Superior temporal gyrus (tissue), 1 donor: ENCODE measurements around the gene MED14.
"Not testable (repeated sequence)": the region's sequence is repeated elsewhere in the genome, so short reads cannot be mapped to it uniquely, and the experiment has no call there.

ENCODE experiments used
- DNase-seq: peaks from one replicate; pipeline ENCODE4 v3.0.0-alpha.2; 2016; ENCODE audit errors: extremely low spot score

The MED14 gene

DNA sequence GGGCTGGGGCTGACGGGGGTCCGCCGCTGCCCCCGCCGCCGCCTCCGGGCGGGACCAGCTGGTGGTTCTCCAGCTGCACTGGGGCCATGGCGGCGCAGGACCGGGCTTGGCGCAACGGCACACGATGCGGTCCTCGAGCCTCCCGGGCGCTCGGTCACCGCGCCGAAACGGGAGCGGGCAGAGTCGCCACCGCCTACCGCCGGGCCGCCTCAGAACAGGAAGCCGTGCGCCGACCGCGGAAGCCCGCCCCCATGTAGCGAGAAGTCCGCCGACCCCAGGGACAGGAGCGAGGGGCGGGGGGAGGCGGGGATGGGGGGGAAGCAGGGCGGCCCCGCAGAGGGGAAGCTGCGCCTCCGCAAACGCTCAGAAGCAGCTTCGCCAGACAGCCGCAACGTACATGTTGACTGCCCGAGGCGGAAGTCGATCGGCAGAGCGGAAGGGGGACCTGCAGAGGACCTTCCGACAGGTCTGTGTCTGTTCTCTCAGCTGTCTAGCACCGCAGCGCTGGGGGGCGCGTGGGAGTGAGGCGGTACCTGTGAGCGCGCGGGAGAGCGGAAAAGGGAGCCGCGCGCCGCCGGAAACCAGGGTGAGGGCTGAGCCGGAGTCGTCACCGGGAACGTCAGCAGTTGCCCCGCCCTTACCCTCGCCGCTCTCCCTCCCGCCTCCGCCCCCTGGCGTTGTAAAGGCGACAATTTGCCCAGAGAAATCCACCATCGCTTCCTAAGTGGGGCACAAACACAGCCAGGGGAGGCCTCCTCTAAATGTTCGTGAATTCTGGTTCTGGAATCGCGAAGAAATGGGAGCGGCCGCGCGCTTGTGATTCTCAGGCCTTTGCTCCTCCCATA, at the start of gene MED14:
Gene MED14, minus strand, starts transcription at position 218 of the 845 bp plus-strand sequence. Its CDS starts 130 bp downstream, at position 88.
- DNase-seq, result peak; percentile 83

DNA sequence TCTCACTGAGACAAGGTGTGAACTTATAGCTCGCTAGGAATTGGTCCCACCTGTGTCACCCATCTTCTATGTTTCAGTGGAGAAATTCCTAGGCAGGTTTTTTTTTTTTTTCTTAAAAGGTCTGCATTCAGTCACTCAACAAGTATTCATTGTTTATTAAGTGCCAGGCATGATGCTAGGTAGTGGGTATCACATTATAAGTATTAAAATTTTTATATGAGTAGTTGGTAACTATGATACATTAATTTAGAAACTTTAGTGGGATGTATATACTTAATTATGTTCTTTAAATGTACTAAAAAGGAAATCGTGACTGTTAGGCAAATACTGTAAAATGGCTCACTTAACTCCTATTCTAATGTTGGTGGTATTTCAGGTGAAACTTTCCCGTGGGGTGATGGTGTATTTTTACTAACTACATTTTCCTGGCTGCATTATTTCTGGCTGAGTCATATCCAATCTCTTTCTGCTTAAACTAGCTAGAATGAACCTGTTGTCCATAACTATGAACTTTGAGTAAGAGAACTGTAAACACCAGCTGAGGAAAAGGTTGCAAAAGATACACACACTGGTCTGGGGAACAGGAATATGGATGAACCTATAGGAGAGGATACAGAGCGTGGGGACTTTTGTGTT, 49.3 kb upstream of the MED14 start:
- DNase-seq, result no peak

DNA sequence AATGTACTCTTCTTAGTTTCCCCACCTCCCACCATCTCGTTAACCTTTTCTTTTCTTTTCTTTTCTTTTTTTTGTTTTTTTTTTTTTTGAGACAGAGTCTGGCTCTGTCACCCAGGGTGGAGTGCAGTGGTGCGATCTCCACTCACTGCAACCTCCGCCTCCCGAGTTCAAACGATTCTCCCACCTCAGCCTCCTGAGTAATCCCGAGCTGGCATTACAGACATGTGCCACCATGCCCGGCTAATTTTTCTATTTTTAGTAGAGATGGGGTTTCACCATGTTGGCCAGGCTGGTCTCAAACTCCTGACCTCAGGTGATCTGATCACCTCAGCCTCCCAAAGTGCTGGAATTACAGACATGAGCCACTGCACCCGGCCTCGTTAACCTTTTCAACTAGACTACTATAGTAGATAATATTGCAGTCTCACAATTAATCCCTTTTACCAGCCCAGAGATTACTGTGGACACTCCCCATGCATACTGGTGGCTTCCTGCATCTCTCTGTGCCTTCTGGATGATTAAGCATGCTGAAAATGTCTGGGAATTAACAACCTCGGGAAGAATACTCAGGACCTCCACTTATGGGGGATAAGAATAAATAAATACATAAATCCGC, 47.4 kb upstream of the MED14 start:
- DNase-seq, result not testable (repeated sequence)

DNA sequence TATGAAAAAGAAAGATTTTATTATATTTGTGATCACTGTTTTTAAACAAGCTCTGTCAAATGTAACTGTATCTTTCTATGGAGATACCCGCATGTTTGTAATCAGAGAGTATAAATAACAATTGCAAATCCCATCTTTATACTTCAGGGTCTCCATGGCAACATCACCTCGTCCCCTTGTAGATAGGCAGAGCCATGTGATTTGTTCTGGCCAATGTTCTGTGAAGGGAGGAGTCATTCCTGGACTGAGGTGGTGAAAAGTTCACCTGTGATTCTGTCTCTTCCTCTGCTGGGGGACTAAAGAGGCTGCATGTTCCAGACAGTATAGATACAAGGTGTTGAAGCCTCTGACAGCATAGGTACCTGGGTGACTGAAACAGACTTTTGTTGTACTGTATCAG, 45.6 kb upstream of the MED14 start:
- DNase-seq, result no peak

DNA sequence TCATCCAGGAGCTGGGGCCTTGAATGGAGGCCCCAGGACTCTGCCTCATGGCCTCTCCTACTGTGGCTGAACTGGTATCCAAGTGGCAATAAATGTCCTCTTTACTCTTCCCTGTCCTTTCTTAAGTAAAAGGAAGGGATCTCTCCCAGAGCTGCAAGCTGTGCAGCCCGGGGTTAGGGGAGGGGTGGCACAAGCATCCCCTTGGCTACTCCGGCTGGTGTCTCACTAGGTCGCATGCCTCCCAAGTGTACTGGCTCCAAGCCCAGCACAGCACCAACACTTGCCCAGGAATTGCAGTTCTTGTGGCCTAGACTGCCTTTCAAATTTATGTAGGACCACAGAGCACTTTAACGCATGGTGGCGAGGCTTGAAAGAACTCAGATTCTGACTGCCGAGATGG, 44.7 kb upstream of the MED14 start:
- DNase-seq, result no peak

DNA sequence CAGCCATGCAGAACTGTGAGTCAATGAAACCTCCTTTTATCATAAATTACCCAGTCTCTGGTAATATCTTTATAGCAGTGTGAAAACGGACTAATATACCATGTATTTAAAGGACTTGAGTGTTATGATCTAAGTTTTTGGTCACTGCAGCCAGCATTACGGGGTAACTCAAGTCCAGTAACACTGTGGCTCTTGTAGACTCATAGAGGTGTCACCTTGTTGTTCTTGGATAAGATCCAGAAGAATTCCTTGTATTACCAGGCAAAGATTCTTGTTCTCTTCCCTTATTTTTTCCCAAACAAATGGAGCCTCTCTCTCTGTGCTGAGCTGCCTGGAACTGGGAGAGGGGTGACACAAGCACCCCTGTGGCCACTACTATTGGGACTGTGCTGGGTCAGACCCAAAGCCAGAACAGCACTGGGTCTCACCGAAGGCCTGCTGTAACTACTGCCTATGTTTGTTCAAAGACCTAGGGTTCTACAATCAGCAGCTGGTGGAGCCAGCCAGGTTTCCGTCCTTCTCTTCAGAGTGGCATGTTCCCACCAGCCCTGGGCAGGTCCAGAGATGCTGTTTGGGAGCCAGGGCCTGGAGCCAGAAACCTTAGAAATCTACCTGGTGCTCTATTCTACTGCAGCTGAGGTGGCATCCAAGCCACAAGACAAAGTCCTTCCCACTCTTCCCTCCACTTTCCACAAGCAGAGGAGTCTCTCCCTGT, 43.7 kb upstream of the MED14 start:
- no peak for DNase-seq

DNA sequence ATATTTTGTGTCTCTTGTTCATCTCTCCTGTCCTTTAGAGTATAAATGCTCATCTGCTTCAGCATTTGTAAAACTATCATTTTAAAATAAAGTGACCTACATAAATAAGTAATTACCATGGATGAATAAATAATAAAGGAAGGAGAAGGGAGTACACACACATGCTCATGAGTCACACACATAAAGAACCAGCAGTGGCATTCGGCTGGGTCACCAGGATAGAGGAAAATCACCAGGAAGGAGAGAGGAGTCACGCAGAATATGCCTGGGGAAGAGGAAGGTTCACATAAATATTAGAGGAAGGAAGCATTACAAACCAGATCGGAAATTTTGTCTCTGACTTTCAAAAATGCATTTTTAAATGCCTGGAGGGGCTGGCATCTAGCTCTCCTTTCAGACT, 38.5 kb upstream of the MED14 start:
- DNase-seq, result no peak

DNA sequence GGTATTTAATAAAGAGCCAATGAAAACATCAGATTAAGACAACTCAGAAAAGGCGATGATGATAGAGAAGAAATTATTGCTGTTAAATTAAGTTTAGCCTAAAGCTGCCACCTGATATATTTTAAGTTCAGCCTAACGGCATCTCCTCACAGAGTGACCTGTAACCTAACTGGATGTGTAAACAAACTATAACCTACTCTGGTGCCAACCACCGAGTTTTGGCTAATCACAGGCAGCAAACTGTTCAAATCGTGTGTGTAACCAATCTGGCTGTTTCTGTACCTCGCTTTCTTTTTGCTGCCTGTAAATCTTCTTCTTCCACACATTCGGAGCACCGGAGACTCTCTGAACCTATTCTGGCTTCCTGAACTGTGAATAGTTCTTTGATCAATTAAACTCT, 37.8 kb upstream of the MED14 start:
- DNase-seq, result no peak

DNA sequence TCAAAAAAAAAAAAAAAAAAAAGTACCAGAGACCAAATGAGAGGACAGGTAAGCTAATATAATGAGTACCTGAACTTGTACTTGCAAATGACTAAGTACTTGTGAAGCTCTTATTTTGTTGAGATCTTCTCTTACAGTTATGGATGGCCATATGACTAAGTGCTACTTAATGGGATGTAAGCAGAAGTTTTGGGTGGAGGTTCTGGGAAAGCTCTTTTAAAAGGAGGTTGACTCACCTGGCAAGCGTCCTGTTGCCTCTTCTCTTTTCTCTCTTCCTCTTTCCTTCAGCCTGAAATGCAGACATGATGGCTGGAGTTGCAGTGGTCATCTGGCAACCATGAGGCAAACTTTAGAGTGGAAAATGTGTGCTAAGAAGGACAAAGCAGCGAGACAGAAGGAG, 36.9 kb upstream of the MED14 start:
- no peak for DNase-seq

DNA sequence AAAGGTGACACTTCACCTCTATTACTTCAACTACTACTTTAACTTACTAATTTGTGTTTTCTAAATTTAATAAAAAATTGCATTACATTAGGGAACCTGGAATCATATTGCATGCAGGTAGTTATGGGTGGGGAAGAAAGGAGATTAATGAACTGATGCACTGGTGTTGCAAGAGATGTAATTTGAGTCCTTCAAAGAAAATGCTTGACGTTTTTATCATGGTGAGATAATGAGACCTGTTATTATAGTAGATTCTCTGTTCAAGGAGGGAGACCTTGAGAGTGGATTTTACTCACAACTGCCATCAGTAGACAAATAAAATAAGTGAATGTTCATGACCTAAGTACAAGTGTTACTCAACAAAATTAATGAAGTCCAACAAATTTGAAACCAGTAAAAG, 26.4 kb upstream of the MED14 start:
- no peak for DNase-seq

DNA sequence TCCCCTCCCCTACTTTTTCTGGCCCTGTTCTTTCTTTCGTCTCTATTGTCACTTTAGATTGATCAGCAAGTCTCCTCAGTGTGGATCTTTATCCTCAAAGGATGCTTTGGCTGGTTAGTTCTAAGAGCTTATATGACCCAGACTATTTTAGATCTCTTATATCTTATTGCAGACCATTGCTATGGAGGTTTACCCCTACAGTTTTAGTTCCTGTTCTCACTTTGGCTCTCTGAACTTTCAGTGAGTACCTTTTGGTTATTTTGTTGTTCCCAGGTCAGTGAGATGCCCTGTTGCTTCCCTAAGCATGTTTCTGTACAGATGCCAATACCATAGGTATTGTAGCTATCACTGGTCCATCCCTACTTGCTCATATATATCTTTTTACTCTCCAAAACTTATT, 24.0 kb upstream of the MED14 start:
- DNase-seq, result no peak

DNA sequence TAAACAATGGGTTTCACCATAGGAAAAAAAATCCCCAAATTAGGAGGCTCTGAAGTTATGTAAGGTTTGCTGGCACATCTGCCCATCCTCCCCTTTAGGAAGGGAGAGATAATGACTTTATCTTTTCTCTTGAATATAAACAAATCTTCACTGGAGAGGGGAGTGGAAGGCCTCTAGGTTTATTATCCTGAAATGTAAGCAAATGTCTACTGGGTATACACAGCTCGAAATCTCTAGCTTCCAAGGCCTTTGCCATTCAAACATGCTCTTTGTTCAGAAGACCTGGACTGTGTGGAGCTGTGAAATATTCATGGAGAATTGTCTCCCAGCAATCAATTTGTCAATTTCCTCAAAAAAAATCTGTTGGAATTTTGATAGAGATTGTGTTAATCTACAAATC, 21.7 kb upstream of the MED14 start:
- DNase-seq, result no peak

DNA sequence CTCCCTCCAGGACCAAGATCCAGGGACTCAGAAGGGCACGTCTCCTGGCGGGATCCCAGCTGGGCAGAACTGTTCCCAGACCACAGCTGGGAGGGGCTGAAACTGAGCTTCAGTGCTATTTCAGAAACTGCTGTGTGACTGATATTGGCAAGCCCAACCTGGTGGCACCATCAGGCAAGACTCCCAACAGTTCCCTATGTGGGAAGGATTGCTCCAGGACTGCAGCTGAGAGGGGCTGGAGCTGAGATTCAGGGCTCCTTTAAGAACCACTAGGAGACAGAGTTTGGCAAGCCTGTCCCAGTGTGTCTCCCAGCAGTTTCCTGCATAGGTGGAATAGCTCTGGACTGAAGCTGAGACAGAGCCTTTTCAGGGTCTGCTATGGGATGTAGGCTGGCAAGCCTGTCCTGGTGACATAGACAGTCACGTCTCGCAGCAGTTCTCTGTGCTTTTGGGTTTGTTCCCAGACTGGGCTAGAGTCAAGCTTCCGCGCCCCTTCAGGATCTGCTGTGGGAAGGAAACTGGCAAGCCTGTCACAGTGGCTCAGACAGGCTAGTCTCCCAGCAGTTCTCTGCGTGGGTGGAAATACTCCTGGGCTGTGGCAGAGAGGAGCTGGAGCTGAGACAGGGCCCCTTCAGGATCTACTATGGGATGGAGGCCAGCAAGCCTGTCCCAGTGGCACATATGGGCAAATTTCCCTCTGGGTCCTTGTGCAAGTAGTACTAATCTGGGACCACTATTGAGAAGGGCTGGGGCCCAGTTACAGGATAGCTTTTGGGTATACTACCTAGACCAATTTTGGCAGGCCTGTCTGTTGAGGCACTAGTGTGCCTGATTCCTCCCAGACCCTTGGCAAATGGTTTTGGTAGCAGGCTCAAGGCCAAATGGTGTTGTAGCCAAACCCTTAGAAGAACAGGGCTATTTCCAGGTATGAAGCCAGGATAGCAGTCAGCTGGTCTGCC, 20.2 kb upstream of the MED14 start:
- DNase-seq, result peak; percentile 47

DNA sequence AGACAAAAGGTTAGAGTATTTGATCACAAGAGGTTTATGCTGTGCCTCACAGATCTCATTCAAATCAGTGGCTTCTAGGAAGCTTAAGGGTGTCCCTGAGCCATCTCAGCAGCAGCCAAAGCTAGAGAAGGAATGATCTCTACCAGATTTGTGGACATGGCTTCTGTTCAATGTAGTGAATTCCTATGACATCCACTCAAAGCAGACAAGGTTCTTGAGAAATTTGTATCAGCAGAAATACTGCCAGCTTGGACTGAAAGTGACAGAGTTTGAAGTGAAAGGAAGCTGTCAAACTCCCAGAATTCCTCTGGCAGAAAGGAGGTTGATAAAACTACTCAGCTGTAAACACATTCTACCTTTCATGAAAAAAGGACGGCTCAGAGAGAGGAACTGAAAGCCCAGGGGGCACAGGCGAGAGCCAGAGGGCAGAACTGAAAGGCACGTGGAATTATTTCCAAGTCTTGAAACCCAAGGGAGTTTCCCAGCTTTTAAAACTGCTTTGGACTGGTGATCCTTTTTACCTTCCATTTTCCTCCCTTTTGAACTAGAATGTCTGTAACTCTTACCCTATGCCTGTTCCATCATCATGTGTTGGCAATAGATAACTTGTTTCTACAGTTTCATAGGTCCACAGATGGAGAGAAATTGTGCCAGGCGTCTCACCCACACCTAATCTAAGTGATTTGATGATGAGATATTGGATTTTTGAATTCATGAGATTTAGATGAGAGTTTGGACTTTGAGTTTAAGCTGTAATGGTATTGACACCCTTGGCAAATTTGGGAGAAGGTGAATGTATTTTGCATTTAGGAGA, 14.5 kb upstream of the MED14 start:
- no peak for DNase-seq

DNA sequence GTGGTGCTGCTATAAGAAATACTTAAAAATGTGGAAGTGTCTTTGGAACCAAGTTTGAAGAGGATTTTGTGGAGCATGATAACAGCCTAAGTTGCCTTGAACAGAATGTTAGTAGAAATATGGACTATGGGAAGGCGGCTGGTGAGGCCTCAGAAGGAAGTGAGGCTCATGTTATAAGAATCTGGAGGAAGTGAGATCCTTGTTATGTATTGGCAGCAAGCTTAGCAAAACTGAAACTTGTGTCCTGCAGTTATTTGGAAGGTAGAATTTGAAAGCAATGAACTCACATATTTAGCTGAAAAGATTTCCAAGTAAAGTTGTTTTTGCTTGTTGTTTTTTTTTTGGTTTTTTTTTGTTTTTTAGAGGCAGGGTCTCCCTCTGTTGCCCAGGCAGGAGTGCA, 13.6 kb upstream of the MED14 start:
- no peak for DNase-seq

DNA sequence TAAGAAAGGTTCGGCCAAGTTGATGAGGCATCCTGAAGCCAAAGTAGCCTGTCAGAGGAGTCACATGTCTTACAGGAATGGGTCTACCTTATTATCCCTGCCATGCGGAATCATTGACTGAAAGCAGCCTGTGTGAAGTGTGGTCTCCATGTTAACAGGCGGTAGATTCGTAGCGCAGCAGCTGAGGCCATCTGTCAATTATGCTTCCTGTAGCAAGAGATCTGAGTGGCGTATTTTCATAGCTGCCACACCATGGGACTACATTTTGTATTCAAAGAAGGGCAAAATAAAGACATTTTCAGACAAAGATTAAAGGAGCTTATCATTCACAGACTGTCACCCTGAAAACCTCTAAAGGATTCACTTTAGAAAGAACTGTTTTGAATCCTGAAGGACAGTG, 11.2 kb upstream of the MED14 start:
- DNase-seq, result no peak

DNA sequence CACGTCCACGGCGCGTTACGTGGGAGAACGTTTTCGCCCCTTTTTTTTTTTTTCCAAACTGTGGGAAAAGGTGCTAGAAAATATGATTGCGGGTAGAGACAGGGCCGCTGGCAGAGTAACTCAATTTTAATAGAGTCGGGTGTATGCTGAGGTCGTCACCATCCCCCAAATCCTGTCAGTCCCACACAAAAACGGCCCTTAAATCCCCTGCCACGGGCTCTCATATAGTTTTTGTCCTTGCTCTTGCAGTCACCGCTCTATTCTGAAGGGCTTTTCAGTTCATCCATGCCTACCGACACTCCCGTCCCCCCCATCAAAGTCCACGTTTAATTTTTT, 796 bp upstream of the MED14 start:
- DNase-seq, result no peak

DNA sequence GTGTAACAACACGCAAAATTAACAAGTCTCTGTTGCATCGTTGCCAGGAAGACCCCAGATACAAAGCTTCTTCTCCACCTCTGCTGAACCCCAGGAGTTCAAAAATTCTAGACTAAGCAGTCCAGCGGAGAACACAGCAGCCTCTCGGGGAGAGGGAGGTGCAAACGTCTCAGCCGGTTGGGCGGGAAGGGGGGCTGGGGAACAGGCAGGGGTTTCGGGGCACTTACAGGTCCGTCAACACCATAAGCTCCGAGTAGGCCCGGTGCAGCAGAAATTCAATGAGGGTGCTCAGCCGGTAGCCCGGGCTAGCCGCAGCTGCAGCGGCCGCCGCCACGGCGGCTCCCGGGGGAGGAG, 394 bp downstream of the MED14 start:
- no peak for DNase-seq

DNA sequence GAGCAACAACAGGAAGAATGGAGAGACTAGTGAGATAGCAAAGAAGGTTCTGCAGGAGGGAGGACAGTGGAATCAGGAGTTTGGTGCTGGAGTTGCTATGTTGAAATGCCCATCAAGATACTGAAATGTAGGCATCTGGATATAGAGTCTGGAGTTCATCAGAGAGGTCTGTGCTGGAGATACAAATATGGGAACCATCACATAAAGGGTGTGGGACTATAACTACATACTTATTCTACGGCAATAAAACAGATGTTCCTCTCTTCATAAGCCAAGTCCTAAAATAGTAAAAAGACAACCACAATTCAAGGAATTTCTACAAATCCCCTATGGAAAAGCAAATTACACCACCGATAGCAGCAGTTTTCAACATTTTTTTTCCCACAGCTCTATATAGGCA, 1.6 kb downstream of the MED14 start:
- DNase-seq, result no peak

DNA sequence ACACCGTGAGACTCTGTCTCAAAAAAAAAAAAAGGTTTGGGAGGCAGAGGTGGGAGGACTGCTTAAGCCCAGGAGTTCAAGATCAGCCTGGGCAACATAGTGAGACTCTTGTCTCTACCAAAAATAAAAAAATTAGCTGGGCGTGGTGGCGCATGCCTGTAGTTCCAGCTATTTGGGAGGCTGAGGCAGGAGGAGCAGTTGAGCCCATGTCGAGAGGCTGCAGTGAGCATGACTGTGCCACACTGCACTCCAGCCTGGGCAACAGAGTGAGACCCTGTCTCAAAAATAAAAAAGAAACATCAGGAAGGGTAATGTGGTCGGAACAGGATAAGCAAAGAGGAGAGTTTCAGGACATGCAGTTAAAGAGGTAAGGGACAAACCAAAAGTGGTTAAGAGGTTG, 2.8 kb downstream of the MED14 start:
- not testable (repeated sequence) for DNase-seq
